Mesendoderm (in vitro differentiated cells): Measurements from ENCODE around the gene JMJD1C.
"Not testable (repeated sequence)": the region's sequence is repeated elsewhere in the genome, so short reads cannot be mapped to it uniquely, and the experiment has no call there.

ENCODE experiments used
- DNase-seq: peaks from one replicate; pipeline ENCODE4 v3.0.0; 2013
- H2AK5ac ChIP-seq: 2 replicates; pipeline ENCODE4 v1.6.1; 2013; ENCODE audit warnings: low read length, inconsistent platforms
- H2BK120ac ChIP-seq: 2 replicates; pipeline ENCODE4 v1.6.1; 2013; ENCODE audit warnings: low read depth, mild to moderate bottlenecking, low read length, moderate library complexity, mixed read lengths
- H2BK15ac ChIP-seq: replicated peaks from 2 replicates; pipeline ENCODE4 v1.6.1; 2013; ENCODE audit warnings: low read depth, mild to moderate bottlenecking, moderate library complexity
- H2BK5ac ChIP-seq: 2 replicates; pipeline ENCODE4 v1.6.1; 2013; ENCODE audit warnings: low read length, inconsistent platforms
- H3K18ac ChIP-seq: 2 replicates; pipeline ENCODE4 v1.6.1; 2013; ENCODE audit warnings: mild to moderate bottlenecking, low read length, mixed read lengths
- H3K23ac ChIP-seq: one replicate; pipeline ENCODE4 v1.6.1; 2013; ENCODE audit warnings: low read length
- H3K27ac ChIP-seq: 2 replicates; pipeline ENCODE4 v1.5.1; 2013; ENCODE audit warnings: low read depth, mild to moderate bottlenecking, inconsistent platforms, low read length, moderate library complexity
- H3K27me3 ChIP-seq: 2 replicates; pipeline ENCODE4 v1.6.1; 2013; ENCODE audit warnings: low read length, control low read depth, mild to moderate bottlenecking, inconsistent platforms; ENCODE audit not compliant: insufficient read depth, poor library complexity
- H3K36me3 ChIP-seq: 2 replicates; pipeline ENCODE4 v1.6.1; 2013; ENCODE audit warnings: low read length, inconsistent platforms; ENCODE audit not compliant: control insufficient read depth, insufficient read depth
- H3K4ac ChIP-seq: one replicate; pipeline ENCODE4 v1.6.1; 2013; ENCODE audit warnings: low read depth, mild to moderate bottlenecking, low read length, moderate library complexity
- H3K4me1 ChIP-seq: 2 replicates; pipeline ENCODE4 v1.6.1; 2013; ENCODE audit warnings: low read depth, low read length, inconsistent platforms; ENCODE audit not compliant: control insufficient read depth
- H3K4me2 ChIP-seq: 2 replicates; pipeline ENCODE4 v1.6.1; 2013; ENCODE audit warnings: low read length
- H3K4me3 ChIP-seq: 2 replicates; pipeline ENCODE4 v1.5.1; 2013; ENCODE audit warnings: mild to moderate bottlenecking, low read length
- H3K56ac ChIP-seq: one replicate; pipeline ENCODE4 v1.6.1; 2013; ENCODE audit warnings: low read length
- H3K79me1 ChIP-seq: 2 replicates; pipeline ENCODE4 v1.6.1; 2013; ENCODE audit warnings: low read length, inconsistent platforms
- H3K79me2 ChIP-seq: 2 replicates; pipeline ENCODE4 v1.6.1; 2013; ENCODE audit warnings: mild to moderate bottlenecking, low read length; ENCODE audit not compliant: control insufficient read depth, insufficient read depth
- H3K9ac ChIP-seq: 2 replicates; pipeline ENCODE4 v1.6.1; 2013; ENCODE audit warnings: low read length, inconsistent platforms
- H4K5ac ChIP-seq: one replicate; pipeline ENCODE4 v1.6.1; 2013; ENCODE audit warnings: low read length
- H4K8ac ChIP-seq: one replicate; pipeline ENCODE4 v1.6.1; 2013; ENCODE audit warnings: low read depth, mild to moderate bottlenecking, control low read depth, low read length, moderate library complexity
- WGBS: extraction: QIAGEN DNeasy Blood & Tissue Kit; methylation state at CpG from one replicate; pipeline ENCODE4 v1.1.7; 2013; ENCODE audit warnings: low lambda C conversion rate, missing lambda C conversion rate; ENCODE audit not compliant: insufficient coverage; ENCODE audit errors: extremely low coverage; 5-methylcytosine and 5-hydroxymethylcytosine counted together

Gene JMJD1C

DNA sequence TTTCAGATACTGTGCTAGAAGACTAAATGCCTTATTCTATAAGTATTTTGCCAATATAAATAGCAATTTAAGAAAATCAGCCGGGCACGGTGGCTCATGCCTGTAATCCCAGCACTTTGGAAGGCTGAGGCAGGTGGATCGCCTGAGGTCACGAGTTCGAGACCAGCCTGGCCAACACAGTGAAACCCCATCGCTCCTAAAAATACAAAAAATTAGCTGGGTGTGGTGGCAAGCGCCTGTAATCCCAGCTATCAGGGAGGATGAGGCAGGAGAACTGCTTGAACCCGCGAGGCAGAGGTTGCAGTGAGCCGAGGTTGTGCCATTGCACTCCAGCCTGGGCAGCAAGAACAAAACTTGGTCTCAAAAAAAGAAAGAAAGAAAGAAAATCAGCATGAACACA is 230.6 kb downstream of the JMJD1C start:
- H3K4ac ChIP-seq, H3K56ac ChIP-seq, H4K5ac ChIP-seq, H2BK15ac ChIP-seq, H3K36me3 ChIP-seq, H3K27ac ChIP-seq, H3K79me1 ChIP-seq, H2BK120ac ChIP-seq, H3K4me3 ChIP-seq, DNase-seq, H3K18ac ChIP-seq, H3K27me3 ChIP-seq, H3K9ac ChIP-seq, H3K4me1 ChIP-seq, H3K23ac ChIP-seq, H3K4me2 ChIP-seq, H2AK5ac ChIP-seq, H4K8ac ChIP-seq, H2BK5ac ChIP-seq: not testable (repeated sequence)
- no CpG with 5 or more reads among the region's 10 CpGs for WGBS
- H3K79me2 ChIP-seq: peaks cover 45% of the 10 kb centered on the region

DNA sequence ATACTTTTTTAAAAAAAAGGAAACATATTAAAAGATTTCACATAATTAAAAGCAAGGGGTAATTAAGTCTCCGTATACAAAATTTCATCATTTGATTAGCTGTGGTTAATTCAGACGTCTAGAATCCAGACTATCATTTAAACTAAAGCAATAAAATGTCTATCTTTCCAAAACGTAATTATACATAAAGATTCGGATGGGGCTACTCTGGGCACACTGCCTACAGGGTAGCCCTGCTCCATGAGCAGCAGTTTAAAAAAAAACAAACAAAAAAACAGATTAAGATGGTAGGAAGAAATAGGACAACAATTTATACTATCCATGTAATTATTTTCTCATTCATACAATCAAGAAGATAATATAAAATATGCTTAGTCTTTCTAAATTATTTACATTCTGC is 236.6 kb downstream of the JMJD1C start:
- Histone ChIP-seq H4K8ac (no peak overlapping the region), H2BK5ac (no peak overlapping the region), H3K23ac (no peak overlapping the region), H2AK5ac (no peak overlapping the region), H3K36me3 (no peaks in the 10 kb centered on the region), H2BK15ac (no peak overlapping the region), H3K27me3 (no peaks in the 10 kb centered on the region), H3K18ac (no peak overlapping the region), H3K4ac (no peak overlapping the region), H4K5ac (no peak overlapping the region), H3K4me3 (no peak overlapping the region), H3K56ac (no peak overlapping the region), H3K79me2 (peaks cover 42% of the 10 kb centered on the region), H3K4me1 (no peaks in the 10 kb centered on the region), H3K4me2 (no peak overlapping the region), H3K9ac (no peak overlapping the region), H3K79me1 (no peaks in the 10 kb centered on the region), H2BK120ac (no peak overlapping the region), H3K27ac (no peak overlapping the region)
- no CpG with 5 or more reads among the region's 4 CpGs for whole genome bisulfite sequencing
- no peak for DNase-seq

DNA sequence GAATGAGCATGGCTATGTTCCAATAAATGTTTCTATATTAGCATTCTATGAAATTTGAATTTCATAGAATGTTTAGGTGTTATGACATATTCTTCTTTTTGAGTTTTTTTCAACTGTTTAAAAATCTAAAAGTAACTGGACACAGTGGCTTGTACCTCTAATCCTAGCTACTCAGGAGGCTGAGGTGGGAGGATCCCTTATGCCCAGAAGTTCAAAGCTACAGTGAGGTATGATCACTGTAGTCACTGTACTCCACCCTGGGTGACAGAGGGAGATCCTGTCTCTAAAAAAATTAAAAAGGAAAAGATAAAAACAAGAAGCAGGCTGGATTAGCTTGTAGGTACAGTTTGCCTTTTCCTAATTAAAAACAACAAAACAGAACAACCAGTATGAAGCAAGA is 237.5 kb downstream of the JMJD1C start:
- Histone ChIP-seq H3K18ac (no peak overlapping the region), H3K36me3 (no peaks in the 10 kb centered on the region), H3K4me1 (no peaks in the 10 kb centered on the region), H3K56ac (no peak overlapping the region), H3K4ac (no peak overlapping the region), H2BK120ac (no peak overlapping the region), H3K23ac (no peak overlapping the region), H3K79me1 (no peaks in the 10 kb centered on the region), H4K8ac (no peak overlapping the region), H2BK15ac (no peak overlapping the region), H2AK5ac (no peak overlapping the region), H3K27me3 (no peaks in the 10 kb centered on the region), H3K4me2 (no peak overlapping the region), H2BK5ac (no peak overlapping the region), H4K5ac (no peak overlapping the region), H3K4me3 (no peak overlapping the region), H3K27ac (no peak overlapping the region), H3K79me2 (peaks cover 41% of the 10 kb centered on the region), H3K9ac (no peak overlapping the region)
- DNase-seq: no peak

DNA sequence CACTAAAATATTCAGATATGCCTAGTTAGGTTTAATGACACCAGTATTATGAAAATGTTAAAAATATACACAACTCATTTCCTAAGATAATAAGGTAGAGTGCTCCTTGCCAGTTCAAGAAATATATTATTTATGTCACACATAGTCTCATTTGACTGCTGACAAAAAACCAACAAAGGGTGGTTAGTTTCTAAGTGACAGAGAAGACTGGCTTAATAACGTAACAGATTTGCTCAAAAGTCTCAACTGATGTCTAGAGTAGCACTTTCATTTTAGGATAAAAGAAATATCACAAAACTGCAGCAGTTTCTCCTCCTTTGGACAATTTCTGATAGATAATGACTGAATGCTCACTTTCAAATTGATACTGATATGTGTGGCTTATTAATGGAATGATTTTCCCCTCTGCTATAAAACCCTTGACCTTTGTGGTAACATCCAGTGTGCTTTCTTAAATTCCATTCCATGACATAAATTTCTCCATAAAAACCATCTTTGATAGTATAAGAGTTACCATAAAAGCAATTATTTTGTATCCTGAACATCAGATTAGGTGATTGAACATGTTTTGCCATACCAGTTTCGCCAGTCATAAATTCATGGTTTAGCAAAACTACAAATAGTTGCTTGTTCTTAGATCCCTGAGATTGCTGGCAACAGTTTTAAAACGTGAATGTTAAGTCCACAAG is 238.4 kb downstream of the JMJD1C start:
- H3K79me2 ChIP-seq: peaks cover 42% of the 10 kb centered on the region
- H3K36me3 ChIP-seq: no peaks in the 10 kb centered on the region
- H3K23ac ChIP-seq: no peak overlapping the region
- no peak overlapping the region for H2BK120ac ChIP-seq
- no peak overlapping the region for H3K18ac ChIP-seq
- no peaks in the 10 kb centered on the region for H3K79me1 ChIP-seq
- no peak overlapping the region for H3K56ac ChIP-seq
- DNase-seq: no peak
- no CpG with 5 or more reads among the region's 3 CpGs for WGBS
- H4K5ac ChIP-seq: no peak overlapping the region
- H3K4me2 ChIP-seq: no peak overlapping the region
- no peaks in the 10 kb centered on the region for H3K4me1 ChIP-seq
- no peak overlapping the region for H3K9ac ChIP-seq
- no peak overlapping the region for H3K4ac ChIP-seq
- no peak overlapping the region for H2AK5ac ChIP-seq
- H2BK5ac ChIP-seq: no peak overlapping the region
- H3K27ac ChIP-seq: no peak overlapping the region
- no peak overlapping the region for H3K4me3 ChIP-seq
- H4K8ac ChIP-seq: no peak overlapping the region
- no peaks in the 10 kb centered on the region for H3K27me3 ChIP-seq
- no peak overlapping the region for H2BK15ac ChIP-seq

DNA sequence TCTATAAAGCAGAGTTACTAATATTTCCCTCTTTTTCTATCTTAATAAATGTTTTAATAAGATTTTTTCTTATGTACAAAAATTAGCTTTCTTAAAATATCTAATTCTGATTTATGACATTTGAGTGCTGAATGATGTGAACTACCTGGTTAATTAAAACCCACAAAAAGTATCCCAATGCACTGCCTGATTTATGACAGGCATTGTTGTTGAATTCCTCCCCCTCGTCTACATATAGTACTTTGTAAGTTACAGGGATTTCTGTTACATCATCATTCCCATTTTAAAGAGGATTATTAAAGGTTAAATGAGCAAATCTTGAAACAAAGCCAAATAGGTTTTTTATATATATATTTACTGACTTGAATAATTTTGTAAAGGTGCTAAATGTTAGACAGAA is 241.5 kb downstream of the JMJD1C start:
- no peak overlapping the region for H4K8ac ChIP-seq
- no peaks in the 10 kb centered on the region for H3K36me3 ChIP-seq
- H2AK5ac ChIP-seq: no peak overlapping the region
- H3K9ac ChIP-seq: no peak overlapping the region
- H3K18ac ChIP-seq: no peak overlapping the region
- H3K4me3 ChIP-seq: no peak overlapping the region
- H3K79me2 ChIP-seq: peaks cover 38% of the 10 kb centered on the region
- no peak overlapping the region for H2BK5ac ChIP-seq
- no peak overlapping the region for H2BK15ac ChIP-seq
- H4K5ac ChIP-seq: no peak overlapping the region
- no peak for DNase-seq
- H2BK120ac ChIP-seq: no peak overlapping the region
- no peak overlapping the region for H3K4ac ChIP-seq
- H3K4me2 ChIP-seq: no peak overlapping the region
- H3K27ac ChIP-seq: no peak overlapping the region
- no peaks in the 10 kb centered on the region for H3K27me3 ChIP-seq
- no CpG with 5 or more reads among the region's 1 CpG for WGBS
- no peaks in the 10 kb centered on the region for H3K79me1 ChIP-seq
- H3K23ac ChIP-seq: no peak overlapping the region
- H3K56ac ChIP-seq: no peak overlapping the region
- H3K4me1 ChIP-seq: no peaks in the 10 kb centered on the region

DNA sequence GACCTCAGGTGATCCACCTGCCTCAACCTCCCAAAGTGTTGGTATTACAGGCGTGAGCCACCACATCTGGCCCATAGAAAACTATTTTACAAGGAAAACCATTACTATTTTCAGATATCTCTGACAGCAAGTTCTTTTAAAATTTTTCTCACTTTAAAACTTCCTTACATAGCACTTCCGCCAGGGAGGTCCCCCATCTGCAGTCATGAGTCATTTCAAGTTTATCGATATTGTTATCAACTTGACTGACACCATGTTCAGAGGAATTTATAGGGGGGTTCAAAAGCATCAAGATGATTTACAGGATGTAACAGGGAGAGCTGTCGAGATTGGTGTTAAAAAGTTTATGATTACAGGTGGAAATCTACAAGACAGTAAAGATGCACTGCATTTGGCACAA is 243.8 kb downstream of the JMJD1C start:
- Histone ChIP-seq H2BK5ac (no peak overlapping the region), H3K36me3 (no peaks in the 10 kb centered on the region), H3K4ac (no peak overlapping the region), H3K18ac (no peak overlapping the region), H3K4me2 (no peak overlapping the region), H3K56ac (no peak overlapping the region), H3K27me3 (no peaks in the 10 kb centered on the region), H2BK120ac (no peak overlapping the region), H4K5ac (no peak overlapping the region), H3K27ac (no peak overlapping the region), H3K4me1 (no peaks in the 10 kb centered on the region), H3K23ac (no peak overlapping the region), H3K4me3 (no peak overlapping the region), H4K8ac (no peak overlapping the region), H3K79me1 (no peaks in the 10 kb centered on the region), H3K79me2 (peaks cover 29% of the 10 kb centered on the region), H2AK5ac (no peak overlapping the region), H2BK15ac (no peak overlapping the region), H3K9ac (no peak overlapping the region)
- no peak for DNase-seq
- WGBS: no CpG with 5 or more reads among the region's 4 CpGs
